ENCODE measurements around the gene TRAK1. TPM values are rescaled to one million over a fixed set of nuclear protein-coding genes. Genes with fewer than 3 reads are reported as not detected.
"Not testable (repeated sequence)": the region's sequence is repeated elsewhere in the genome, so short reads cannot be mapped to it uniquely, and the experiment has no call there.

Gene TRAK1
- total and polyA plus RNA-seq, 7 donors, result 17.6 to 42.7 (median 31.8) TPM

GRCh38 chr3:42102571-42102970, 11.4 kb downstream of the TRAK1 start:
- no peak for DNase-seq
- intact Hi-C loops (cut with DNase I), result loop anchor here (5.0 to 10.0 kb wide), 2 partner anchors 85 to 1528 kb away; no protein-coding TSS in a partner anchor
- no peaks in the 10 kb centered on the region for H3K9me3 ChIP-seq
- TF ChIP-seq EP300 (IDR thresholded peaks at IDR 0.05), result no peak
- TF ChIP-seq, protein P1, sequence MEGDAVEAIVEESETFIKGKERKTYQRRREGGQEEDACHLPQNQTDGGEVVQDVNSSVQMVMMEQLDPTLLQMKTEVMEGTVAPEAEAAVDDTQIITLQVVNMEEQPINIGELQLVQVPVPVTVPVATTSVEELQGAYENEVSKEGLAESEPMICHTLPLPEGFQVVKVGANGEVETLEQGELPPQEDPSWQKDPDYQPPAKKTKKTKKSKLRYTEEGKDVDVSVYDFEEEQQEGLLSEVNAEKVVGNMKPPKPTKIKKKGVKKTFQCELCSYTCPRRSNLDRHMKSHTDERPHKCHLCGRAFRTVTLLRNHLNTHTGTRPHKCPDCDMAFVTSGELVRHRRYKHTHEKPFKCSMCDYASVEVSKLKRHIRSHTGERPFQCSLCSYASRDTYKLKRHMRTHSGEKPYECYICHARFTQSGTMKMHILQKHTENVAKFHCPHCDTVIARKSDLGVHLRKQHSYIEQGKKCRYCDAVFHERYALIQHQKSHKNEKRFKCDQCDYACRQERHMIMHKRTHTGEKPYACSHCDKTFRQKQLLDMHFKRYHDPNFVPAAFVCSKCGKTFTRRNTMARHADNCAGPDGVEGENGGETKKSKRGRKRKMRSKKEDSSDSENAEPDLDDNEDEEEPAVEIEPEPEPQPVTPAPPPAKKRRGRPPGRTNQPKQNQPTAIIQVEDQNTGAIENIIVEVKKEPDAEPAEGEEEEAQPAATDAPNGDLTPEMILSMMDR (IDR thresholded peaks at IDR 0.05), result no peak
- TF ChIP-seq POLR2A (IDR thresholded peaks at IDR 0.05), result no peak
- no peak for TF ChIP-seq POLR2AphosphoS5 (IDR thresholded peaks at IDR 0.05)
- WGBS, 2 donors, result 63 to 79% methylated on average over 6 of the region's 6 CpGs
- peak overlapping the region in 3 of 4 donors; percentile 15 to 70 (median 56) for H3K27ac ChIP-seq
- H3K36me3 ChIP-seq, result peaks cover 0 to 11% (median 0%) of the 10 kb centered on the region in 4 donors
- no peaks in the 10 kb centered on the region for H3K27me3 ChIP-seq
- H3K4me3 ChIP-seq, result no peak overlapping the region
- peaks cover 0 to 49% (median 36%) of the 10 kb centered on the region in 4 donors for H3K4me1 ChIP-seq

- H3K36me3 ChIP-seq, result peaks cover 0 to 11% (median 0%) of the 10 kb centered on the region in 4 donors
- intact Hi-C loops (cut with DNase I), result loop anchor here (5.0 to 10.0 kb wide), 2 partner anchors 83 to 1529 kb away; no protein-coding TSS in a partner anchor
- 93 to 96% methylated on average over 15 of the region's 15 CpGs for WGBS, 2 donors
- peaks cover 0 to 33% (median 22%) of the 10 kb centered on the region in 4 donors for H3K4me1 ChIP-seq
- not testable (repeated sequence) for H3K27ac ChIP-seq, H3K4me3 ChIP-seq, DNase-seq, H3K27me3 ChIP-seq, H3K9me3 ChIP-seq
Observed at GRCh38 chr3:42103921-42104665, 12.9 kb downstream of the TRAK1 start.

DNA sequence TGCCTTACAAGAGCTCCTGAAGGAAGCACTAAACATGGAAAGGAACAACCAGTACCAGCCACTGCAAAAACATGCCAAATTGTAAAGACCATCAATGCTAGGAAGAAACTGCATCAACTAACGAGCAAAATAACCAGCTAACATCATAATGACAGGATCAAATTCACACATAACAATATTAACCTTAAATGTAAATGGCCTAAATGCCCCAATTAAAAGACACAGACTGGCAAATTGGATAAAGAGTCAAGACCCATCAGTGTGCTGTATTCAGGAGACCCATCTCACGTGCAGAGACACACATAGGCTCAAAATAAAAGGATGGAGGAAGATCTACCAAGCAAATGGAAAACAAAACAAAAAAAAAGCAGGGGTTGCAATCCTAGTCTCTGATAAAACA, 14.8 kb downstream of the TRAK1 start:
- intact Hi-C loops (cut with DNase I), result loop anchor here (10.0 kb wide), 1 partner anchor 1531 kb away; no protein-coding TSS in a partner anchor

GRCh38 chr3:42106646-42107045, 15.5 kb downstream of the TRAK1 start:
- TF ChIP-seq, protein P1 (IDR thresholded peaks at IDR 0.05), result no peak
- TF ChIP-seq EP300 (IDR thresholded peaks at IDR 0.05), result no peak
- TF ChIP-seq POLR2A (IDR thresholded peaks at IDR 0.05), result no peak
- TF ChIP-seq POLR2AphosphoS5 (IDR thresholded peaks at IDR 0.05), result no peak
- H3K4me1 ChIP-seq, result peaks cover 0 to 14% (median 6%) of the 10 kb centered on the region in 4 donors
- DNase-seq, result no peak
- H3K27ac ChIP-seq, result no peak overlapping the region
- H3K27me3 ChIP-seq, result no peaks in the 10 kb centered on the region
- H3K9me3 ChIP-seq, result no peaks in the 10 kb centered on the region
- H3K36me3 ChIP-seq, result peaks cover 0 to 11% (median 0%) of the 10 kb centered on the region in 4 donors
- intact Hi-C loops (cut with DNase I), result loop anchor here (10.0 kb wide), 1 partner anchor 1532 kb away; no protein-coding TSS in a partner anchor
- H3K4me3 ChIP-seq, result no peak overlapping the region

More for the DNA sequence above, 14.8 kb downstream of the TRAK1 start:
- not testable (repeated sequence) for H3K9me3 ChIP-seq, H3K27me3 ChIP-seq, DNase-seq, H3K4me3 ChIP-seq, H3K27ac ChIP-seq
- Histone ChIP-seq H3K4me1 (peaks cover 0 to 21% (median 11%) of the 10 kb centered on the region in 4 donors), H3K36me3 (peaks cover 0 to 11% (median 0%) of the 10 kb centered on the region in 4 donors)
- WGBS, 2 donors, result 92 to 100% methylated on average over 2 of the region's 2 CpGs

GRCh38 chr3:42110631-42111030, 19.5 kb downstream of the TRAK1 start:
- Histone ChIP-seq H3K36me3 (no peaks in the 10 kb centered on the region), H3K4me3 (no peak overlapping the region), H3K9me3 (no peaks in the 10 kb centered on the region), H3K27me3 (no peaks in the 10 kb centered on the region), H3K4me1 (peaks cover 0 to 12% (median 5%) of the 10 kb centered on the region in 4 donors), H3K27ac (no peak overlapping the region)
- no peak for DNase-seq
- TF ChIP-seq EP300 (IDR thresholded peaks at IDR 0.05) (no peak), POLR2A (IDR thresholded peaks at IDR 0.05) (no peak), POLR2AphosphoS5 (IDR thresholded peaks at IDR 0.05) (no peak)
- TF ChIP-seq, protein P1 (IDR thresholded peaks at IDR 0.05), result no peak
- 93% methylated on average over 3 of the region's 3 CpGs for WGBS, 2 donors
- intact Hi-C loops (cut with DNase I), result no loop called here
